GM18507 (cell line): Measurements from ENCODE around the gene TCEANC2.
A peak's percentile ranks its signal among the peaks of the same experiment; 100 is the strongest.
"Not testable (repeated sequence)": the region's sequence is repeated elsewhere in the genome, so short reads cannot be mapped to it uniquely, and the experiment has no call there.

Source experiments
- DNase-seq: peaks from one replicate; pipeline ENCODE4 v3.0.0; 2011; ENCODE audit warnings: low read depth; ENCODE audit not compliant: insufficient read length; ENCODE audit errors: extremely low spot score
- FAIRE-seq: peaks from 2 replicates; lab custom pipeline; 2011; peaks lifted over from hg19 to GRCh38; lab: Jason Lieb, UNC

TCEANC2 gene

DNA sequence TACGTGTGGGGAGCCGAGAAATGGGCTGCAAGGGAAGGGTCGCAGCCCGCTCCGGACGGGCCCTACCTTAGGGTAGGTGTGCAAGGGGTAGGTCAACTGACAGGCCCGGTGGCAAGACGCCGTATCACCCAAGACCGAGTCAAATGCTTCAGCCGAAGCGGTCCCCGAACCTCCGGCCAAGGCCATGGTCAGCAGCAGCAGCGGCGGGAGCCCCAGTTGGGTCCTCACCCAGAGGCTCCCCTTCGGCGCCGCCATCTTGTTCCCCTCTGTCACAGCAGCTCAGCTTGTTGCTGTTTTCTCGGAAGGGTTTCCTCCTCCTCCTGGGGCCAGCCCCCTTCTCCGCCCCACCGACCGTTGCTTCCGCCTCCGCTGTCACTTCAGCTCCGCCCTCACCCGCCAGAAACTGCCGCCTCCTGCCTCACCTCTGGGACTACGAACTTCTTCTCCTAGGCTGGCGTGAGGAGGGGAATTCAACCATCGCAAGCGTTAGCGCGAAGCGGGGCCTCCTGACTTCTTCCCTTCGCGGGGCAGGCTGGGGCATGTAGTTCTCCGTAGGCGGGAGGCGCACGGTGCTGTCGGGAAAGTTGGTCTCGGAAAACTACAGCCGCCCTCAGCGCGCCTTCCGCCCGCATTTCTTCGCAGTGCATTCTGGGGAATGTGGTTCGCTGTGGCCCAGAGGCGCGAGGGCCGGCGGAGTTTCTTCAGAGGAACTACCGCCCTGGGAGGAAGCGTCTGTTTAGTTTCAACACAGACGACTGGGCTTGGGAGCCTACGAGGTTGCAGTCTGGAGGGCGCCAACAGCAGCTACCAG, at the start of gene TCEANC2, which contains the start of gene TMEM59:
Gene TCEANC2 (plus strand): TSS at position 675 of the 811 bp plus-strand sequence. CDS start 815 bp downstream, outside the sequence.
Gene TMEM59 (minus strand): TSS at position 271 of the 811 bp plus-strand sequence. CDS start 16 bp downstream, at position 255.
- FAIRE-seq (peak; percentile 100), DNase-seq (peak; percentile 88)

DNA sequence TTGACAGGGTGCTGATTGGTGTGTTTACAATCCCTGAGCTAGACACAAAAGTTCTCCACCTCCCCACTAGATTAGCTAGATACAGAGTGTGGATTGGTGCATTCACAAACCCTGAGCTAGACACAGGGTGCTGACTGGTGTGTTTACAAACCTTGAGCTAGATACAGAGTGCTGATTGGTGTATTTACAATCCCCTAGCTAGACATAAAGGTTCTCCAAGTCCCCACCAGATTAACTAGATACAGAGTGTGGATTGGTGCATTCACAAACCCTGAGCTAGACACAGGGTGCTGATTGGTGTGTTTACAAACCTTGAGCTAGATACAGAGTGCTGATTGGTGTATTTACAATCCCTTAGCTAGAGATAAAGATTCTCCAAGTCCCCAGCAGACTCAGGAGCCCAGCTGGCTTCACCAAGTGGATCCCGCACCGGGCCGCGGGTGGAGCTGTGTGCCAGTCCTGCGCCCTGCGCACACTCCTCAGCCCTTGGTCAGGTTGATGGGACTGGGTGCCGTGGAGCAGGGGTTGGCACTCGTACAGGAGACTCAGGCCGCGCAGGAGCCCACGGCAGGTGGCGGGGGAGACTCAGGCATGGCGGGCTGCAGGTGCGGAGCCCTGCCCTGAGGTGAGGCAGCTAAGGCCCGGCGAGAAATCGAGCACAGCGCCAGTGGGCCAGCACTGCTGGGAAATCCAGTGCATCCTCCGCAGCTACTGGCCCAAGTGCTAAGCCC, 49.5 kb upstream of the TCEANC2 start:
- not testable (repeated sequence) for FAIRE-seq, DNase-seq

GRCh38 chr1:54004481-54005049, 48.8 kb upstream of the TCEANC2 start:
- FAIRE-seq (no peak), DNase-seq (no peak)

- DNase-seq (no peak), FAIRE-seq (no peak)
Measured at GRCh38 chr1:54006508-54006907, 46.9 kb upstream of the TCEANC2 start.

- FAIRE-seq, result no peak
- no peak for DNase-seq
Measured at GRCh38 chr1:54007613-54008012, 45.8 kb upstream of the TCEANC2 start.

- DNase-seq (no peak), FAIRE-seq (no peak)
Measured at GRCh38 chr1:54008876-54009275, 44.5 kb upstream of the TCEANC2 start.

GRCh38 chr1:54009406-54009805, 44.0 kb upstream of the TCEANC2 start:
- DNase-seq (no peak), FAIRE-seq (no peak)

- DNase-seq (no peak), FAIRE-seq (no peak)
Measured at GRCh38 chr1:54010415-54011117, 42.8 kb upstream of the TCEANC2 start.

- no peak for FAIRE-seq
- no peak for DNase-seq
Measured at GRCh38 chr1:54011316-54012007, 41.9 kb upstream of the TCEANC2 start.

GRCh38 chr1:54012008-54012325, 41.4 kb upstream of the TCEANC2 start:
- FAIRE-seq (no peak), DNase-seq (no peak)

GRCh38 chr1:54012863-54013262, 40.5 kb upstream of the TCEANC2 start:
- DNase-seq (no peak), FAIRE-seq (no peak)

GRCh38 chr1:54013393-54014008, 39.9 kb upstream of the TCEANC2 start:
- no peak for DNase-seq
- FAIRE-seq, result no peak

DNA sequence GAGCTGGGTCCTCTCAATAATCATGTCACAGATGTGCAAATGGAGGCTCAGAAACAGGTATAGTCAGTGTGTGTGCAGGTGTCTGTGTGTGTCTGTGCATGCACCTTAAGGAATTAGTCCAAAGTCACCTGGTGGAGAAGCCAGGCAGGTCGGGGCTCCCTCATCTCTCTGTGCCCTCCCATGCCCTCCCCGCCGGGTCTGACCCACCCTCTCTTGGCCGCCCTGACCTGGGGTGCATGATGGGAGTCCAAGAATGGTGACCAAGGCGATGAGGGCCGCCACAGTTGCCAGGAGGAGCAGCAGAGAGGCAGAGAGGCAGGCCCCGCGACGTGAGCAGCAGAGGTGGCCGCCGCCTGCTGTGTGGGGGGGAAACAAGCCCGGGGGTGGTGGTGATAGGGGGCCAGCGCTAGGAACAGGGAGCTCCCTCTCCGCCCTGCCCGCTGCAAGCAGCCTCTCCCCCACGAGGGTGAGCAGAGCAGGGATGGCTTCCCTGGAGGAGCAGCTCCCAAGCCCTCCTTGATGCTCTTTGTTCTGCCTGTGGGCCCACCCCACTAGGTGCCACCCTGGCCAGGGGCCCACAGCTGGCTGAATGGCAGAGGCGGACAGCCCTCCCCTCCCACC, 39.3 kb upstream of the TCEANC2 start:
- DNase-seq (no peak), FAIRE-seq (no peak)

DNA sequence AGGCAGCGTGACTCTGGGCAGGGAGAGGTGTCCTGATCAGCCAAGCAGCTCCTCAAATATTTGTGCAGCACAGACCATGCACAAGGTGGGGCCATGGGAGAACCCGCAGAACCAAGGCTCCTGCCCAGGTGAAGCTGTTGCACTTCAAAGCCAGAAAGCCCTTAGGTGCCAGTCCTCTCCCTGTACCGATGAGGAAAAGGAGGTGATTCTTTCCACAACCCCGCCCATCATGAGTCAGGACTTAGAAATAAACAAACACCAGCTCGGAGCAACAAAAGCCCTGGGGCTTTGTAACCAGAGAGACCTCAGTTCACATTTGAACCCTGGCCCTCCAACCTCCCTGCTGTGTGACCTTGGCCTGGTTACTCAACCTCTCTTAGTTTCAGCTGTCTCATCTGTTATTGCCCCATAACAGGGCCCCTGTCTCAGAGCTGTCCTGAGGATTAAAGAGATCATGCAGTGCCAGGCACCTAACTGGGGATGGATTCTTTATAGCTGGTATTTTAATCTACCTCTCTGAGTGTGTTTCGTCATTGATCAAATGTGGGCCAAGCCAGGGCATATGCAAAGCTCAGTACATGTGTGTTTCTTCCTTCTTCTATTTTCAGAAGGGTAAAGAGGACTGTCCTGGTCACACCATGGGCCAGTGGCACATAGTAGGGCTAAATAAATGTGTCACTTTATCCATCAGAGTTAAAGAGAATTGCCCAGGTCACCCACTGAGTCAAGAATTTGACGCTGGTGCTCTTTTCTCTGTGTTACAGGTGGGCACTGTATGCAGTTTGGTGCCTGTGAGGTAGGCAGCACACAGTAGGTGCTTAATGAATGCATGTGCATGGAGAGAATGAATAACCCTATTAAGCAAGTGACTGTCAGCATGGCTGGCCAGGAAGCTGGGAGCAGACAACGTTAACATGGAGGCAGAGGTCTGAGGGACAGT, 36.8 kb upstream of the TCEANC2 start:
- DNase-seq (no peak), FAIRE-seq (no peak)

DNA sequence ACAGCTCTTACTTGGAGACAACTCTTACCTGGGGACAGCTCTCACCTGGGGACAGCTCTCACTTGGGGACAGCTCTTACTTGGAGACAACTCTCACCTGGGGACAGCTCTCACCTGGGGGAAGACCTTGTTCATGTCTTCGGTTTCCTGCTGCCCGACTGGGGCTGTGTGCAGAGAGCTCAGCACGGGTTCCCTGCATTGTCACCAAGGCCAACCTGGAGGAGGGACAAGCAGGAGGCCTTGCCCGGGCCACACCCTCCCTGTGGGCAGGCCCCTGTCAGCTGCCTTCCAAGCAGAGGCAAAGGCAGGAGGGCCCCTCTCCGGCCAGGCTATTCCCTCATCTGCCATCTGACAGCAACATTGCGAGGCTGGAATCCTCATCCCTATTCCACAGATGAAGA, 35.4 kb upstream of the TCEANC2 start, which contains the start of gene LDLRAD1:
Gene LDLRAD1 (minus strand): TSS at position 208 of the 400 bp plus-strand sequence. CDS start 74 bp downstream, at position 134.
- no peak for FAIRE-seq
- no peak for DNase-seq

GRCh38 chr1:54018635-54019034, 34.8 kb upstream of the TCEANC2 start:
- no peak for FAIRE-seq
- DNase-seq, result no peak

DNA sequence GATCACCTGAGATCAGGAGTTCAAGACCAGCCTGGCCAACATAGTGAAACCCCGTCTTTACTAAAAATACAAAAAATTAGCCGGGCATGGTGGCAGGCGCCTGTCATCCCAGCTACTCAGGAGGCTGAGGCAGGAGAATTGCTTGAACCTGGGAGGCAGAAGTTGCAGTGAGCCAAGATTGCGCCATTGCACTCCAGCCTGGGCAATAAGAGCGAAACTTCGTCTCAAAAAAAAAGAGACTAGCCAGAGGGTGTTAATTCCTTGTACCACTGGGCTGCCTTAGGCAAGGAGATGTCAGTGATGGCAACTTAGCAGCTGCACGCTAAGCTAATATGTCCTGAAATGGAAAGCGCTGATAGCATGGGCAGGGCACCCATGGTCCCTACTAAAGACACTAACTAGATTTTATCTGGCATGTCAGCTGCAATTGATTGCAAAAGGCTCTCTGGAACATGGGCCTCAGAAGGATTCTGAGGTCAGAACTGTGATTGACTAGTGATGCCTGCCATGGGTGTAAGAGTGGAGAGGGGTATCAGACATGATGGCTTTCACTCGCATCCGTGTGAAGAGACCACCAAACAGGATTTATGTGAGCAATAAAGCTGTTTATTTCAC, 33.7 kb upstream of the TCEANC2 start:
- not testable (repeated sequence) for FAIRE-seq

More for the DNA sequence above, 33.7 kb upstream of the TCEANC2 start:
- not testable (repeated sequence) for DNase-seq
